Activated CD4-positive, alpha-beta T cell treated with anti-CD3 and anti-CD28 coated beads for 36 hours (primary cell): ENCODE results near the gene TESK1. TPM values are rescaled to one million over a fixed set of nuclear protein-coding genes. Genes with fewer than 3 reads are reported as not detected.
"Not testable (repeated sequence)": the region's sequence is repeated elsewhere in the genome, so short reads cannot be mapped to it uniquely, and the experiment has no call there.

Experiments
- ATAC-seq: fragments of 200-7000 bp; cut with Tn5 transposase; one replicate; pipeline ENCODE4 v1.10.0; 2021; ENCODE audit warnings: mild to moderate bottlenecking, moderate library complexity
- CTCF ChIA-PET: fragments of 350-600 bp; sonication (Branson Sonifier 250); formaldehyde crosslinking; loops from one replicate; lab custom pipeline; 2021; ENCODE audit warnings: antibody characterized with exemption; lab: Charles Lee
- POLR2A ChIA-PET: fragments of 350-600 bp; sonication (Branson Sonifier 250); formaldehyde crosslinking; loops from one replicate; lab custom pipeline; 2021; ENCODE audit warnings: antibody characterized with exemption, inconsistent platforms; lab: Charles Lee
- DNase-seq: peaks from one replicate; pipeline ENCODE4 v3.0.0-alpha.2; 2020
- H3K27ac Mint-ChIP-seq: one replicate; pipeline ENCODE4 v1.8.0; 2021; ENCODE audit warnings: mixed read lengths
- H3K27me3 Mint-ChIP-seq: one replicate; pipeline ENCODE4 v1.8.0; 2021; ENCODE audit warnings: mixed read lengths
- H3K36me3 Mint-ChIP-seq: one replicate; pipeline ENCODE4 v1.8.0; 2021; ENCODE audit warnings: low read depth, mixed read lengths
- H3K4me1 Mint-ChIP-seq: one replicate; pipeline ENCODE4 v1.8.0; 2021; ENCODE audit warnings: mixed read lengths
- H3K4me3 Mint-ChIP-seq: one replicate; pipeline ENCODE4 v1.8.0; 2021; ENCODE audit warnings: mild to moderate bottlenecking, moderate library complexity, mixed read lengths
- H3K9me3 Mint-ChIP-seq: one replicate; pipeline ENCODE4 v1.8.0; 2021; ENCODE audit warnings: low read depth, mixed read lengths
- intact Hi-C, 2 experiments: fragments of 100-400 bp; cut with DNase I in 1 of 2; cut with micrococcal nuclease in 1 of 2; formaldehyde crosslinking; loops; one replicate each; pipeline versions ENCODE4 v1.14.2 to v1.15.1; 2022 to 2024; cut with DNase I, micrococcal nuclease
- total RNA-seq, 2 experiments: library from RNA; stranded (reverse); gene quantifications; one replicate each; pipeline ENCODE4 v1.2.3, GENCODE V29; 2021

The TESK1 gene
- total RNA-seq, 2 experiments from 2014 or later: 23.3 to 27.7 TPM

DNA sequence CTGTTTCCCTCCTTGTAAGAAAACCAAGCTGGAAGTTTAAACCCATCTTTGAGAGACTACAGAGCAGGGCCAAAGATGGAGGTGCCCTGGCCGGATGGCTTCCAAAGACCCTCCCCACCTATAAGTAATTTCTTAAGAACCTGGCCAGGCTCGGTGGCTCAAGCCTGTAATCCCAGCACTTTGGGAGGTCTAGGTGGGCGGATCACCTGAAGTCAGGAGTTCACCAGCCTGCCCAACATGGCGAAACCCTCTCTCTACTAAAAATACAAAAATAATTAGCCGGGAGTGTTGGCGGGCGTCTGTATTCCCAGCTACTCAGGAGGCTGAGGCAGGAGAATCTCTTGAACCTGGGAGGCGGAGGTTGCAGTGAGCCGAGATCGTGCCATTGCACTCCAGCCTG lies 40.7 kb downstream of the TESK1 start:
- DNase-seq, H3K9me3 Mint-ChIP-seq, ATAC-seq, H3K27me3 Mint-ChIP-seq: not testable (repeated sequence)
- peak overlapping the region; percentile 97 for H3K27ac Mint-ChIP-seq
- POLR2A ChIA-PET: interaction anchor here (1.1 kb wide), 1 partner anchor 87 kb away, joined by 3 read pairs; no protein-coding TSS in a partner anchor
- CTCF ChIA-PET: interaction anchor here (0.6 to 7.2 kb wide), 20 partner anchors 10 to 346 kb away, joined by 3 to 89 read pairs (median 4); partner anchors contain the start of genes ARHGEF39, CCDC107, CREB3 and RGP1
- H3K36me3 Mint-ChIP-seq: peaks cover 30% of the 10 kb centered on the region
- peak overlapping the region; percentile 91 for H3K4me3 Mint-ChIP-seq
- intact Hi-C loops: loop anchor here (1.0 to 10.0 kb wide), 7 partner anchors 12 to 533 kb away; partner anchors contain the start of genes CREB3 (in 2 of the 2), TLN1 (in 2 of the 2), ATOSB (in 1 of the 2) and HINT2 (in 1 of the 2)
- H3K4me1 Mint-ChIP-seq: peaks cover 42% of the 10 kb centered on the region

DNA sequence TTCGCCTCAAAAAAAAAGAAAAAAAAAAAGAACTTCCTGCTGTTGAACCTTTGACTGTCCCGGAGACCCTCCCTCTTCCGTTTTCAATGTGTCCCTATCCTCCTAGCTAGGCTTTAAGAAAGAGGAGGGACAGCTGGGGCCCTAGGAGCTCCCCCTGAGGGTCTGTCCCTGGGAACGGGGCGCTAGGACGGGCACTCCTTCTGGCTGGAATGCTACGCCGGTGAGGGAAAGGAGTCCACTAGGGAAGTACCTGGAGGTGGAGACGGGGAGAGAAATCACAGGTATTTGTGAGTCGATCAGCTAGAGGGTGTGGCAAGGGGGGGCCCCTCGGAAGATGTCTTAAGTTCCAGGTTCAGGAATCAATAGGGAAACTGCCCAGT lies 41.1 kb downstream of the TESK1 start:
- peaks cover 26% of the 10 kb centered on the region for H3K36me3 Mint-ChIP-seq
- DNase-seq (no peak), ATAC-seq (no peak)
- H3K4me1 Mint-ChIP-seq: peaks cover 46% of the 10 kb centered on the region
- H3K4me3 Mint-ChIP-seq: peak overlapping the region; percentile 91
- CTCF ChIA-PET: interaction anchor here (0.6 to 7.2 kb wide), 20 partner anchors 10 to 173 kb away, joined by 3 to 89 read pairs (median 4); partner anchors contain the start of genes ARHGEF39, CCDC107, CREB3 and RGP1
- peak overlapping the region; percentile 97 for H3K27ac Mint-ChIP-seq
- no peaks in the 10 kb centered on the region for H3K9me3 Mint-ChIP-seq
- intact Hi-C loops: loop anchor here (1.0 to 10.0 kb wide), 7 partner anchors 11 to 534 kb away; partner anchors contain the start of genes CREB3 (in 2 of the 2), TLN1 (in 2 of the 2), ATOSB (in 1 of the 2) and HINT2 (in 1 of the 2)
- POLR2A ChIA-PET: interaction anchor here (1.1 kb wide), 1 partner anchor 87 kb away, joined by 3 read pairs; no protein-coding TSS in a partner anchor
- no peaks in the 10 kb centered on the region for H3K27me3 Mint-ChIP-seq

DNA sequence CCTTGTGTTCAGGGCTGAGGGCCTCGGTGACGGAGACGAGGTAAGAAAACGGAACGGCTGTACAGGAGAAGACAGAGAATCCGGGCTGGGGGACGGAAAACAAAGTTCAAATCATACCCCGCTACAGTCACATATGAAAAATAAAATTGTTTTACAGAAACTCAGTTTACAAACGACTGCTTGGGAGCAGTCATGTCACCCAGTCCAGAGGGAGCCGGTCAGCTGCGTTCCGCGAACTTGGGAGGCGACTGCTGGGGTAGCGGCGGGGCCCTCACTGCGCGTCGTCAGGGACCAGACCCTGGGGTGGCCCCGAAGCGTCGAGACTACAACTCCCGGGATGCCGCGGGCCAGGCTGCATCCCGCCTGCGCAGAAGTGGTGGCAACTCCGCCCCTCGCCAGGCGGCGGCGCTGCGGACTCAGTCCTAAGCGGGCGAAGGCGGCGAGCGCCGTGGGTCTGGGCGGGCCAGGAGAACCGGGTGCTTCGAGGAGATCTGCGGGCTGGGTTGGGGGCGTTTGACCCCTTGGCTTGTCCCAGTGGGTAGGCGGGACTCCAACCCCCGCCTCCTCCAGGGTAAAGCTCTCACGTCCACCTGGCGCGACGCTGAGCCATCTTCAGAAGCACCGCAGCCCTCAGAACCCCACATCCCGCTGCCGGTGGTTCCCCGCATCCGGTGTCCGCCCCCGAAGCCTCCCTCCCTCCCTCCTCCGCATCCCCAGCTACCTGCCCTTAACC lies 41.6 kb downstream of the TESK1 start:
- H3K4me1 Mint-ChIP-seq: peaks cover 51% of the 10 kb centered on the region
- H3K27me3 Mint-ChIP-seq: no peaks in the 10 kb centered on the region
- POLR2A ChIA-PET: interaction anchor here (1.1 kb wide), 1 partner anchor 86 kb away, joined by 3 read pairs; no protein-coding TSS in a partner anchor
- peak overlapping the region; percentile 97 for H3K27ac Mint-ChIP-seq
- H3K4me3 Mint-ChIP-seq: peak overlapping the region; percentile 91
- DNase-seq (peak; percentile 96), ATAC-seq (peak; percentile 84)
- CTCF ChIA-PET: interaction anchor here (0.6 to 7.2 kb wide), 28 partner anchors 8 to 533 kb away, joined by 3 to 89 read pairs (median 4); partner anchors contain the start of genes ARHGEF39, CCDC107, CREB3 and GBA2
- H3K9me3 Mint-ChIP-seq: no peaks in the 10 kb centered on the region
- intact Hi-C loops: loop anchor here (1.0 to 10.0 kb wide), 8 partner anchors 11 to 534 kb away; partner anchors contain the start of genes CREB3 (in 2 of the 2), TLN1 (in 2 of the 2), ATOSB (in 1 of the 2) and HINT2 (in 1 of the 2)
- peaks cover 21% of the 10 kb centered on the region for H3K36me3 Mint-ChIP-seq

DNA sequence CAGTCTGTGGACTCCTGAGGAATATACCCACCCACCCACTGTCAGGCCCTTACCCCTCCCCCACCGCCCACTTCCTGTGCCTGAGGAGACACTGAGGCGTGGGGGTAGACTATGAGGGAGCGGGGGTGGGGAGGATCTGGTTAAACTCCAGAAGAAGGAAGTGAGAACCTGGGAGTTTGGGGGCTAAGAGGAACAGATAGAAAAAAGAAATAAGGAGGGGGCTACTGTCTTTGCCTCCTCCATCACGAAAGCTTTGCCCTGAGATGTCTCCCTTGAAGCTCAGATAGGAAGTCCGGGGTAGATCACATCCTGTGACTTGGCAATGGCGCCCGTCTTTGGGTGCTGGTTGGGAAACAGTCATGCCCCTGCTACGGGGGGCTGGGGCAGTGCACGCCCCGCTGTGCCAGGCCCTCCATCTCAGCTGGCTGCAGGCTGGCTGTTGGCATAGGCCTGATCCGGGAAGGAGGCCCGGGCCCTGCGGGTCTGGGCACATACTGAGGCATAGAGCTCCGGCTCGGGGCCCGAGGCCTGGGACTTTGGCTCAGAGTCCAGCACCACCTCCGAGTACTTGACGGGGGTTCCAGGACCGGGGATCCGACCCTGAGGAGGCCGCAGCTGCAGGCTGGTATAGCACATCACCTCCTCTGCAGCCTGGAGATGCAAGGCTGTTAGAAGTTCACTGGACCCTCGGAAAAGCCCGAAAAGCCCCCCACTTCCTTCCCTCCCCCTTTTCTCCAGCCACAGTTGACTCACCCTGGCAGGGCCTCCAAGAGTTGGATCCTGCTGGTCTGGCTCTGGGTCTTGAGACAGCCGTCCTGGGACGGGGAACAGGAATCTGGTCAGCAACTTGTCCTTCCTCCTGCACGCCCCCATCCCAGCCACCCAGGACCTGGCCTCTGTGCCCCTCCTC lies 44.6 kb downstream of the TESK1 start:
- H3K4me3 Mint-ChIP-seq: peak overlapping the region; percentile 82
- ChIA-PET POLR2A (interaction anchor here (0.7 to 1.5 kb wide), 2 partner anchors 15 to 100 kb away, joined by 5 to 7 read pairs; partner anchors contain the start of gene ARHGEF39), CTCF (interaction anchor here (0.6 to 7.2 kb wide), 13 partner anchors 9 to 408 kb away, joined by 3 to 89 read pairs (median 4); partner anchors contain the start of genes CCDC107, CREB3, RMRP and TESK1)
- H3K27me3 Mint-ChIP-seq: no peaks in the 10 kb centered on the region
- peaks cover 53% of the 10 kb centered on the region for H3K4me1 Mint-ChIP-seq
- ATAC-seq (no peak), DNase-seq (peak; percentile 67)
- no peaks in the 10 kb centered on the region for H3K9me3 Mint-ChIP-seq
- intact Hi-C loops: loop anchor here (5.0 to 10.0 kb wide), 3 partner anchors 385 to 537 kb away; partner anchors contain the start of genes ATOSB (in 1 of the 2) and RECK (in 1 of the 2)
- H3K36me3 Mint-ChIP-seq: peaks cover 11% of the 10 kb centered on the region
- H3K27ac Mint-ChIP-seq: peak overlapping the region; percentile 97

DNA sequence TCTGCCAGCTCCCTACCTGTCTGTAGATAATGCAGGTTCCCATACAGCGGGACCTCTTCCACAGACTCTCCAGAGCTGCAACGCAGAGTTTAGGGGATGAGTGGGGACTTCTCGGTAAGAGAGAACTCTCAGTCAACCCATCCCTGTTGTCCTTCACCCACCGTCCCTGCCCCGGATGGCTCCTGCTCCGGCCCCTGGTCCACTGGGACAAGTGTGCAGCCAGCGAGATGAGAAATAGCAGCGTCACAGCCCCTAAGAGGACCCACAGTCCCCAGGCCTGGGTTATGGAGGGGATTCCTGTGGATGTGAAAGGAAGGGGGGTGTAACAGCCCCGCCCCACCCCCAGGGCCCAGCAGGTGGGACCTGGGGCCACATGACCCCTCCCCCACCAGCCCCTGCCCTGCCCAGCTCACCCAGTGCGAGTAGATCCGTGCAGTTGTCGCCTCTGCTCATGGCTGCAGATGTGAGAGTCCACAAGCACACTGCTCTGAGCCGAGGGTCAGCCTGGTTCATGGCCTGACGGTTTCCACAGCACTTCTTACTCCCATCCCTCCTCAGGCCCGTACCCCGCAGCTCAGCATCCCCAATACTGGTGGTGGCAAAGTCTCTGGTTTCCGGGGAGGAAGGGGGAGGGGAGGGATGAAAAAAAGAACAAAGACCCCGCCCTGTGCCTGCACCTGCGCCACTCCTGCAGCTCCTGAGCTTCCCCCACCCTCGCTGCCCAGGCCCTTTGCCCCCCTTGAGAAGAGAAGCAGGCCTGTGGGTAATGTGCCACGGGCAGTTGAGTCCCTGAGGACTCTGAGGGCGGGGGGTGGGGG lies 45.5 kb downstream of the TESK1 start, which contains the start of gene SIT1:
SIT1 (minus strand) TSS at position 591 of the 818 bp plus-strand sequence; CDS start at position 513, 78 bp downstream.
- ChIA-PET POLR2A (interaction anchor here (0.7 to 1.5 kb wide), 2 partner anchors 14 to 99 kb away, joined by 5 to 7 read pairs; partner anchors contain the start of gene ARHGEF39), CTCF (interaction anchor here (0.7 to 7.2 kb wide), 6 partner anchors 8 to 409 kb away, joined by 3 to 89 read pairs (median 4); partner anchors contain the start of genes CCDC107 and RMRP)
- ATAC-seq (peak; percentile 25), DNase-seq (peak; percentile 75)
- Mint-ChIP-seq H3K4me3 (peak within 1 kb of the TSS; percentile 82), H3K36me3 (peaks cover 11% of the 10 kb centered on the region), H3K4me1 (peaks cover 46% of the 10 kb centered on the region), H3K27me3 (no peaks in the 10 kb centered on the region), H3K27ac (peak within 1 kb of the TSS; percentile 97), H3K9me3 (no peaks in the 10 kb centered on the region)
- intact Hi-C loops: loop anchor here in 1 of 2 experiments (10.0 kb wide), 1 partner anchor 384 kb away; the partner anchor contains the start of gene RECK

DNA sequence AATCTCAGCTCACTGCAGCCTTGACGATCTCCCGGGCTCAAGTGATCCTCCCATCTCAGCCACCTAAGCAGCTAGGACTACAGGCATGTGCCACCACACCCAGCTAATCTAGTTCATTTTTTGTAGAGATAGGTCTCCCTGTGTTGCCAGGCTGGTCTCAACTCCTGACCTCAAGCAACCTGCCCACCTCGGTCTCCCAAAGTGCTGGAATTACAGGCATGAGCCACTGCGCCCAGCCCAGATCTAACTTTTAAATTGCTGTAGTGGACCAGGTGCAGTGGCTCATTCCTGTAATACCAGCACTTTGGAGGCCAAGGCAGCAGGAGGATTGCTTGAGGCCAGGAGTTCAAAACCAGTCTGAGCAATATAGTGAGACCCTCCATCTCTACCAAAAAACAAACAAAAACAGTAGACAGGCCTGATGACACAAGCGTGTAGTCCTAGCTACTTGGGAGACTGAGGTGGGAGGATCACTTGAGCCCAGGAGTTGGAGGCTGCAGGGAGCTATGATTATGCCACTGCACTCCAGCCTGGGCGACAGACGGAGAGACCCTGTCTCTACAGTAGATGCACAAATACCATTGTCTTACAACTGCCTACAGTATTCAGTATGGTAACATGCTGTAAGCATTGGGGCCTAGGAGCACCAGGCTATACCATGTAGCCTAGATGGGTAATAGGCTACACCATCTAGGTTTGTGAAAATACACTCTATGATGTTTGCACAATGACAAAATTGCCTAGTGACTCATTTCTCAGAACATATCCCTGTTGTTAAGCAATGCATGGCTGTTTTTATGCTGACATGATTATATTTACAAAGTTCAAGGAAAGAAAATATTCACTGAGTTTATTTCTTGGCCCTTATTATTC lies 47.1 kb downstream of the TESK1 start:
- H3K4me1 Mint-ChIP-seq: peaks cover 58% of the 10 kb centered on the region
- POLR2A ChIA-PET: no interaction called here
- ATAC-seq: peak; percentile 15

DNA sequence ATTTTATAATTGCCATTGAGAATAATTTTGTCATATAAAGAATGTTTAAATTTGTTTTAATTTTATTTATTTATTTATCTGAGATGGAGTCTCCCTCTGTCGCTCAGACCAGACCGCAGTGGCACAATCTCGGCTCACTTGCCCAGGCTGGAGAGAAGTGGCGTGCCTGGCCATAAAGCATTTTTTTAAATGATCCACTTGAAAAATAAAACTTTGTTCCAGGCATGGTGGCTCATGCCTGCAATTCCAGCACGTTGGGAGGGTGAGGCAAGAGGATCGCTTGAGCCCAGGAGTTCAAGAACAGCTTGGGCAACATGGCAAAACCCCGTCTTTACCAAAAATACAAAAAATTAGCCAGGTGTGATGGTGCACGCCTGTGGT lies 47.8 kb downstream of the TESK1 start:
- ChIA-PET CTCF (no interaction called here), POLR2A (no interaction called here)
- peaks cover under 1% of the 10 kb centered on the region for H3K27me3 Mint-ChIP-seq
- peaks cover 57% of the 10 kb centered on the region for H3K4me1 Mint-ChIP-seq
- intact Hi-C loops: loop anchor here in 1 of 2 experiments (10.0 kb wide), 1 partner anchor 382 kb away; the partner anchor contains the start of gene RECK
- no peaks in the 10 kb centered on the region for H3K9me3 Mint-ChIP-seq
- H3K4me3 Mint-ChIP-seq: no peak overlapping the region
- H3K27ac Mint-ChIP-seq: no peak overlapping the region
- H3K36me3 Mint-ChIP-seq: peaks cover 11% of the 10 kb centered on the region
- DNase-seq (no peak), ATAC-seq (no peak)

More for the DNA sequence above, 47.1 kb downstream of the TESK1 start:
- Mint-ChIP-seq H3K9me3 (no peaks in the 10 kb centered on the region), H3K27me3 (no peaks in the 10 kb centered on the region), H3K4me3 (no peak overlapping the region), H3K36me3 (peaks cover 11% of the 10 kb centered on the region), H3K27ac (peak overlapping the region; percentile 97)
- intact Hi-C loops: loop anchor here in 1 of 2 experiments (10.0 kb wide), 1 partner anchor 383 kb away; the partner anchor contains the start of gene RECK
- CTCF ChIA-PET: interaction anchor here (0.7 kb wide), 1 partner anchor 148 kb away, joined by 3 read pairs; no protein-coding TSS in a partner anchor
- no peak for DNase-seq

DNA sequence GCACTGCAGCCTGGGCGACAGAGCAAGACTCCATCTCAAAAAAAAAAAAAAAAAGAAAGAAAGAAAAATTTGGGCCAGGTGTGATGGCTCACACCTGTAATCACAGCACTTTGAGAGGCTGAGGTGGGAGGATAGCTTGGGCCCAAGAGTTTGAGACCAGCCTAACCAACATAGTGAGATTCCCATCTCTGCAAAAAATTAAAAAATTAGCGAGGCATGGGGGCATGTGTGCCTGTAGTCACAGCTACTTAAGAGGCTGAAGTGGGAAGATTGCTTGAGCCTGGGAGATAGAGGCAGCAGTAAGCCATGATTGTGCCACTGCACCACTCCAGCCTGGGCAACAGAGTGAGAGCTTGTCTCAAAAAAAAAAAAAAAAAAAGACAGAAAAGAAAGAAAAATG lies 48.5 kb downstream of the TESK1 start:
- no peak overlapping the region for H3K27ac Mint-ChIP-seq
- intact Hi-C loops: loop anchor here in 1 of 2 experiments (10.0 kb wide), 1 partner anchor 381 kb away; the partner anchor contains the start of gene RECK
- ATAC-seq: no peak
- H3K27me3 Mint-ChIP-seq: peaks cover 2% of the 10 kb centered on the region
- peaks cover 51% of the 10 kb centered on the region for H3K4me1 Mint-ChIP-seq
- DNase-seq: no peak
- ChIA-PET POLR2A (no interaction called here), CTCF (interaction anchor here (0.6 kb wide), 2 partner anchors 693 to 1548 kb away, joined by 3 read pairs; no protein-coding TSS in a partner anchor)
- peaks cover 11% of the 10 kb centered on the region for H3K36me3 Mint-ChIP-seq
- no peak overlapping the region for H3K4me3 Mint-ChIP-seq
- H3K9me3 Mint-ChIP-seq: no peaks in the 10 kb centered on the region
